VCaP (cell line): ENCODE results near the gene FMN1.

Source experiments
- H3K27ac ChIP-seq: fragments of 450-650 bp; 2 replicates; pipeline ENCODE4 v1.5.1; 2017
- CTCF ChIP-seq: fragments of 450-650 bp; conservative IDR thresholded peaks from 2 replicates; pipeline ENCODE4 v1.5.1; 2017; ENCODE audit warnings: mild to moderate bottlenecking, moderate library complexity

Gene FMN1

DNA sequence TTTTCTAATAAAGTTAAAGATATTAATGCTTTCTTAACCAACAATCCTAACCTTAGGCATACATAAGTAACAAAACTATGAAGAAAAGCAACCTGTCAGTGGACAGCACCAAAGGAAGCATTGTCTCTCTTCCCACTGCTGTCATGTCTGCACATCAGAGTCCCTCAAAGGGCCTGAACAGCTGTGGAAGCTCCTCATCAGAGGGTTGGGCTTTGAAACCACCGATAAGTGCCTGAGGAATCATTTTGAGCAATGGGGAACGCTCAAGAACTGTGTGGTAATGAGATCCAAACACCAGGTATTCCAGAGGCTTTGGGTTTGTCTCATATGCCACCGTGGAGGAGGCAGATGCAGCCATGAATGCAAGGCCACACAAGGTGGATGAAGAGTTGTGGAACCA, 182.5 kb downstream of the FMN1 start:
- no peak overlapping the region for H3K27ac ChIP-seq
- TF ChIP-seq CTCF = no peak

DNA sequence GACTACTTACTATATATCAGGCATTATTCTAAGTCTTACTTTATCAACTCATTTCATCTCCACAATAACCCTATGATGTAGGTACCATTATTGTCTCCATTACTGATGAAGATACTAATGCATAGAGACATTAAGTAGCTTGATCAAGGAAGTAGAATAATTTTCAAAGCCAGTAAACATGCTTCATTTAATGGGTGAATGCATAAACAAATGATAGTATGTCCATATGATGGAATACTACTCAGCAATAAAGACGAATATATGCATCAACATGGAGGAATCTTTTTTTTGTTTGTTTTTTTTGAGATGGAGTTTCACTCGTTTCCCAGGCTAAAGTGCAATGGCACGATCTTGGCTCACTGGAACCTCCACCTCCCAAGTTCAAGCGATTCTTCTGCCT, 184.9 kb downstream of the FMN1 start:
- no peak for TF ChIP-seq CTCF
- no peak overlapping the region for H3K27ac ChIP-seq

- TF ChIP-seq CTCF = no peak
- H3K27ac ChIP-seq = no peak overlapping the region
Measured at GRCh38 chr15:33009026-33009425, 185.5 kb downstream of the FMN1 start.

- no peak overlapping the region for H3K27ac ChIP-seq
- TF ChIP-seq CTCF = no peak
Measured at GRCh38 chr15:33008284-33008995, 186.1 kb downstream of the FMN1 start.

DNA sequence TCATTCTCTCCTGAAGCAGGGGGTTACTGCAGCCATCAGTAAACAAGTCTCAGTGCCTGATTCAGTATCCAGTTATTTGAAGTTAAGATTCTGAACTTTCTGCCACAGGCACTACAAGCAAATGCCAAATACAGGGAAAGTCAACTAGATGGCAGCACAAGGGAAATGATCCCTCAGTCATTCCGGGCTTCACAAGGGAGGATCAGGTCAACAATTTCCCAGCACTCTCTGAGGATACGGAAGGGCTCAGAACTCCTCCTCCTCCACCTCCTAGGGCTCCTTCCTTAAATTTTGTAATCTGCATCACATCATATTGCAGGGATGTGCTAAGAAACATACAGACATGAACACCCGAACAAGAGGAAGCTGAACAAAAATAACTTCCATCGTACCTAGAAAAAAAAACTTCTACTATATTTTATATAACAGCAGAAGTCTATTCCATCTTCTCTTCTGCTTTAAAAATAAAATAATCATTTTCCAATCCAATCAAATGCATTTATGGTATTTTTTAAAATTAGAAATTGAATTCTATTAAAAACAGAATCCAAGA, 187.1 kb downstream of the FMN1 start:
- TF ChIP-seq CTCF = peak; percentile 63
- no peak overlapping the region for H3K27ac ChIP-seq

DNA sequence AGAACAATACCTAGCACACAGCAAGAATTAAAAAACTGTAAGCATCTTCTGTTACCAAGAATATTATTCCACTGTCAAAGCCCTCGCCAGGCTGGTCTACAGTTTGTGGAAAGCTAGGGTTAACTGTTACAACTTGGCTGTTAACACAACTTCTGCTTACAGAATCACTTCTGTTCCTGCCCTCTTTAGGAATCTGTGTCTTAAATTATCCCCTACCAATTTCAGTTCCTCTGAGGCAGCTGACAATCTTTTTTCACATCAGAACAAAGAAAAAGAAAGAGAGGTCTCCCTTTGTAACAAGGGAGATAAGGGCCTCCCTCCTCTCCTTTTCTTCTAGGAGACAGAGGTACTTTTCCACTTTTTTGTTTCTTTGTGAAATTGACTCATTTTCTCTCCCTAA, 188.9 kb downstream of the FMN1 start:
- H3K27ac ChIP-seq = no peak overlapping the region

DNA sequence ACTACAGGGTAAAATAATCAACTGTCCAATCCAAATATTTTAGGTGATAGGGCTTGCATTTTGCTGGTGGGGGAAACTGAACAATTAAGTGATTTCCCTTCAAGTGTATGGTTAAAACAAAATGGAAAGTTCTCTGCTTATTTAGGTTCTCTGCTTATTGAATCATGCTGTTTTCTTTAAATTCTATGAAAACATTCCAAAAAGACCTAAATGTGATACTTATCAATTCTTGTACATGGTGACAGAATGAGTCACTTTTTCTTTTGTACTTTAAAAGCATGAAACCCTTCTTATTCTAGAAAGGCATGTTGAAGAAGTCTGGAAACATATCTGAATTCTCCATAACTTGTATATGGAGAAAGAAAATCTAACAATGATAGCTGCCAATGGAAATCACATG, 192.6 kb downstream of the FMN1 start:
- no peak for TF ChIP-seq CTCF
- no peak overlapping the region for H3K27ac ChIP-seq

More for the DNA sequence above, 188.9 kb downstream of the FMN1 start:
- no peak for TF ChIP-seq CTCF
